H9 (cell line): Measurements from ENCODE around the gene PPP5C. TPM values are rescaled to one million over a fixed set of nuclear protein-coding genes. Genes with fewer than 3 reads are reported as not detected.
A peak's percentile ranks its signal among the peaks of the same experiment; 100 is the strongest.

Source experiments
- DNase-seq: peaks from one replicate; pipeline ENCODE4 v3.0.0-alpha.2; 2017
- H2AFZ ChIP-seq: one replicate; pipeline ENCODE4 v1.6.1; 2013; ENCODE audit warnings: mild to moderate bottlenecking, low read length, control low read depth, moderate library complexity
- H2AK5ac ChIP-seq: 2 replicates; pipeline ENCODE4 v1.6.1; 2013; ENCODE audit warnings: low read length, control low read depth, mixed read lengths; ENCODE audit not compliant: insufficient read length
- H2BK120ac ChIP-seq: one replicate; pipeline ENCODE4 v1.6.1; 2013; ENCODE audit warnings: low read depth, mild to moderate bottlenecking, low read length, control low read depth, inconsistent platforms; ENCODE audit not compliant: poor library complexity, severe bottlenecking
- H2BK12ac ChIP-seq: 2 replicates; pipeline ENCODE4 v1.6.1; 2013; ENCODE audit warnings: low read length, control low read depth, mixed read lengths, low read depth; ENCODE audit not compliant: insufficient read length
- H2BK15ac ChIP-seq: 2 replicates; pipeline ENCODE4 v1.6.1; 2013; ENCODE audit warnings: low read depth, low read length, control low read depth
- H2BK20ac ChIP-seq: one replicate; pipeline ENCODE4 v1.6.1; 2013; ENCODE audit warnings: low read depth, mild to moderate bottlenecking, low read length, control low read depth, inconsistent platforms; ENCODE audit not compliant: poor library complexity, severe bottlenecking
- H2BK5ac ChIP-seq: 2 replicates; pipeline ENCODE4 v1.6.1; 2013; ENCODE audit warnings: low read length, control low read depth, mixed read lengths; ENCODE audit not compliant: insufficient read length
- H3K14ac ChIP-seq: 2 replicates; pipeline ENCODE4 v1.6.1; 2013; ENCODE audit warnings: low read length, control low read depth; ENCODE audit not compliant: insufficient read depth
- H3K18ac ChIP-seq: 2 replicates; pipeline ENCODE4 v1.6.1; 2013; ENCODE audit warnings: low read depth, mild to moderate bottlenecking, mixed read lengths, low read length, control low read depth; ENCODE audit not compliant: insufficient read length
- H3K23ac ChIP-seq: 2 replicates; pipeline ENCODE4 v1.6.1; 2013; ENCODE audit warnings: low read length, control low read depth, mixed read lengths, low read depth; ENCODE audit not compliant: insufficient read length
- H3K23me2 ChIP-seq: 2 replicates; pipeline ENCODE4 v1.6.1; 2013; ENCODE audit warnings: low read depth, mild to moderate bottlenecking, mixed read lengths, low read length, control low read depth; ENCODE audit not compliant: insufficient read length, poor library complexity, severe bottlenecking
- H3K27ac ChIP-seq: 2 replicates; pipeline ENCODE4 v1.5.1; 2013; ENCODE audit warnings: low read length, control low read depth, mixed read lengths, low read depth; ENCODE audit not compliant: insufficient read length
- H3K27me3 ChIP-seq: 2 replicates; pipeline ENCODE4 v1.6.1; 2013; ENCODE audit warnings: low read length, control low read depth, inconsistent platforms; ENCODE audit not compliant: insufficient read depth
- H3K4ac ChIP-seq: 2 replicates; pipeline ENCODE4 v1.6.1; 2013; ENCODE audit warnings: low read depth, mild to moderate bottlenecking, control low read depth, inconsistent platforms, low read length, moderate library complexity
- H3K4me1 ChIP-seq: 2 replicates; pipeline ENCODE4 v1.6.1; 2013; ENCODE audit warnings: low read length, control low read depth, inconsistent platforms; ENCODE audit not compliant: insufficient read depth
- H3K4me2 ChIP-seq: 2 replicates; pipeline ENCODE4 v1.6.1; 2013; ENCODE audit warnings: low read length, control low read depth, mixed read lengths; ENCODE audit not compliant: insufficient read length, insufficient read depth
- H3K56ac ChIP-seq: 2 replicates; pipeline ENCODE4 v1.6.1; 2013; ENCODE audit warnings: low read depth, mild to moderate bottlenecking, mixed read lengths, low read length, control low read depth; ENCODE audit not compliant: insufficient read length
- H3K79me1 ChIP-seq: 2 replicates; pipeline ENCODE4 v1.6.1; 2013; ENCODE audit warnings: low read depth, mild to moderate bottlenecking, moderate library complexity, low read length, control low read depth, inconsistent platforms; ENCODE audit not compliant: insufficient read depth, poor library complexity, severe bottlenecking
- H3K79me2 ChIP-seq: 2 replicates; pipeline ENCODE4 v1.6.1; 2013; ENCODE audit warnings: low read length, control low read depth, inconsistent platforms; ENCODE audit not compliant: insufficient read depth
- H3K9ac ChIP-seq: 2 replicates; pipeline ENCODE4 v1.6.1; 2013; ENCODE audit warnings: low read length, control low read depth, mixed read lengths; ENCODE audit not compliant: insufficient read length; ENCODE audit errors: extremely low read depth
- H3K9me3 ChIP-seq: one replicate; pipeline ENCODE4 v1.6.1; 2013; ENCODE audit warnings: low read depth, low read length, inconsistent platforms; ENCODE audit not compliant: control insufficient read depth
- H3T11ph ChIP-seq: one replicate; pipeline ENCODE4 v1.6.1; 2013; ENCODE audit warnings: mild to moderate bottlenecking, low read length, control low read depth, inconsistent platforms
- H4K20me1 ChIP-seq: one replicate; pipeline ENCODE4 v1.6.1; 2013; ENCODE audit not compliant: control insufficient read depth, insufficient read length, insufficient read depth
- H4K5ac ChIP-seq: 2 replicates; pipeline ENCODE4 v1.6.1; 2013; ENCODE audit warnings: low read depth, mild to moderate bottlenecking, mixed read lengths, low read length, control low read depth; ENCODE audit not compliant: insufficient read length
- H4K8ac ChIP-seq: replicated peaks from 2 replicates; pipeline ENCODE4 v1.6.1; 2013; ENCODE audit warnings: low read length, control low read depth, mixed read lengths, low read depth; ENCODE audit not compliant: insufficient read length
- H4K91ac ChIP-seq: 2 replicates; pipeline ENCODE4 v1.6.1; 2013; ENCODE audit warnings: low read depth, mild to moderate bottlenecking, moderate library complexity, mixed read lengths, low read length, control low read depth; ENCODE audit not compliant: insufficient read length
- H3K27ac Mint-ChIP-seq, 3 experiments: 2 replicates in 2 of 3; 3 replicates in 1 of 3; pipeline ENCODE4 v1.8.0; 2020 to 2021; ENCODE audit warnings: mixed read lengths in 3 of 3, mild to moderate bottlenecking in 1 of 3, moderate library complexity in 1 of 3
- H3K27me3 Mint-ChIP-seq: 2 replicates; pipeline ENCODE4 v1.8.0; 2021; ENCODE audit warnings: low read depth, mild to moderate bottlenecking, moderate library complexity, mixed read lengths
- H3K36me3 Mint-ChIP-seq, 3 experiments: 2 replicates in 2 of 3; 3 replicates in 1 of 3; pipeline ENCODE4 v1.8.0; 2020 to 2021; ENCODE audit warnings: low read depth in 3 of 3, mixed read lengths in 3 of 3; ENCODE audit not compliant: insufficient read depth in 1 of 3
- H3K4me1 Mint-ChIP-seq, 2 experiments: 2 replicates each; pipeline ENCODE4 v1.8.0; 2020; ENCODE audit warnings: mixed read lengths in 2 of 2
- H3K4me3 Mint-ChIP-seq, 2 experiments: 2 replicates in 1 of 2; 3 replicates in 1 of 2; pipeline ENCODE4 v1.8.0; 2020 to 2021; ENCODE audit warnings: mild to moderate bottlenecking in 2 of 2, mixed read lengths in 2 of 2, moderate library complexity in 1 of 2
- H3K9me3 Mint-ChIP-seq, 2 experiments: 2 replicates in 1 of 2; 3 replicates in 1 of 2; pipeline ENCODE4 v1.8.0; 2020; ENCODE audit warnings: mild to moderate bottlenecking in 2 of 2, mixed read lengths in 2 of 2, moderate library complexity in 1 of 2
- WGBS: extraction: QIAGEN DNeasy Blood & Tissue Kit; methylation state at CpG from one replicate; pipeline ENCODE4 v1.1.7; 2013; ENCODE audit warnings: missing lambda C conversion rate, low lambda C conversion rate, mixed read lengths; ENCODE audit not compliant: insufficient read length; ENCODE audit errors: extremely low coverage; 5-methylcytosine and 5-hydroxymethylcytosine counted together
- total RNA-seq: library from RNA; stranded (reverse); gene quantifications from 2 replicates; pipeline ENCODE4 v1.2.1, GENCODE V29; 2021
- TF ChIP-seq, protein P1 (sequence below): fragments of 200-600 bp; sonication (generic); conservative IDR thresholded peaks from 3 replicates; pipeline ENCODE4 v1.8.0; 2021; ENCODE audit warnings: antibody characterized with exemption, mild to moderate bottlenecking

The PPP5C gene
- total RNA-seq, 1 experiment from 2014 or later = 108 TPM

DNA sequence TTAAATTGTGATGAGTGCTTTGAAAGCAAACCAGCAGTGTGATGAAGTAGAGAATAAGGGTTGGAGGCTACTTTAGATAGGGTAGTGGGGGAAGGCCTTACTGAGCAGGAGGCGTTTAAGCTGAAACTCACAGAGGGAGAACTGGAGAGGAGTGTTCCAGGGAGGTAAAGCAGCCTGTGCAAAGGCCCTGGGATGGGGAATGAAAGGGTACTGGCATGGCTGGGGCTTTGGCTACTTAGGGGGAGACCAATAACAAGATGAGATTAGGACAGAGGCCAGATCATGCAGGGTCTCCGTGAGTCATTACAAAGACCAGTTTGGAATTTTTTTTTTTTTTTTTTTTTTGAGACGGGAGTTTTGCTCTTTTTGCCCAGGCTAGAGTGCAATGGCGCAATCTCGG is 1.1 kb downstream of the PPP5C start:
- no peak for DNase-seq
- H3K56ac ChIP-seq = no peak overlapping the region
- Mint-ChIP-seq H3K36me3 (peaks cover 11 to 26% (median 25%) of the 10 kb centered on the region in 3 experiments; a peak in 6 of 7 replicates), H3K4me3 (peak overlapping the region; percentile 97), H3K27me3 (no peaks in the 10 kb centered on the region), H3K4me1 (peaks cover 42 to 54% of the 10 kb centered on the region in 2 experiments), H3K27ac (no peak overlapping the region), H3K9me3 (peaks cover 0 to 2% of the 10 kb centered on the region in 2 experiments; a peak in 2 of 5 replicates)
- no peak overlapping the region for H2AFZ ChIP-seq
- H3K14ac ChIP-seq = no peak overlapping the region
- TF ChIP-seq, protein P1, sequence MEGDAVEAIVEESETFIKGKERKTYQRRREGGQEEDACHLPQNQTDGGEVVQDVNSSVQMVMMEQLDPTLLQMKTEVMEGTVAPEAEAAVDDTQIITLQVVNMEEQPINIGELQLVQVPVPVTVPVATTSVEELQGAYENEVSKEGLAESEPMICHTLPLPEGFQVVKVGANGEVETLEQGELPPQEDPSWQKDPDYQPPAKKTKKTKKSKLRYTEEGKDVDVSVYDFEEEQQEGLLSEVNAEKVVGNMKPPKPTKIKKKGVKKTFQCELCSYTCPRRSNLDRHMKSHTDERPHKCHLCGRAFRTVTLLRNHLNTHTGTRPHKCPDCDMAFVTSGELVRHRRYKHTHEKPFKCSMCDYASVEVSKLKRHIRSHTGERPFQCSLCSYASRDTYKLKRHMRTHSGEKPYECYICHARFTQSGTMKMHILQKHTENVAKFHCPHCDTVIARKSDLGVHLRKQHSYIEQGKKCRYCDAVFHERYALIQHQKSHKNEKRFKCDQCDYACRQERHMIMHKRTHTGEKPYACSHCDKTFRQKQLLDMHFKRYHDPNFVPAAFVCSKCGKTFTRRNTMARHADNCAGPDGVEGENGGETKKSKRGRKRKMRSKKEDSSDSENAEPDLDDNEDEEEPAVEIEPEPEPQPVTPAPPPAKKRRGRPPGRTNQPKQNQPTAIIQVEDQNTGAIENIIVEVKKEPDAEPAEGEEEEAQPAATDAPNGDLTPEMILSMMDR = no peak
- no peak overlapping the region for H2AK5ac ChIP-seq
- no peak overlapping the region for H2BK5ac ChIP-seq
- H3K79me1 ChIP-seq = peaks cover 3% of the 10 kb centered on the region
- no peaks in the 10 kb centered on the region for H3K27me3 ChIP-seq
- H3K4me1 ChIP-seq = peaks cover 3% of the 10 kb centered on the region; the same call in 1 of the 2 replicates
- no CpG with 5 or more reads among the region's 5 CpGs for WGBS
- H2BK15ac ChIP-seq = no peak overlapping the region
- no peak overlapping the region for H3T11ph ChIP-seq
- H3K27ac ChIP-seq = no peak overlapping the region
- H2BK120ac ChIP-seq = no peak overlapping the region
- H3K4ac ChIP-seq = no peak overlapping the region
- H4K91ac ChIP-seq = no peak overlapping the region
- H4K8ac ChIP-seq = no peak overlapping the region
- H3K18ac ChIP-seq = no peak overlapping the region
- no peak overlapping the region for H3K23ac ChIP-seq
- H3K4me2 ChIP-seq = peak overlapping the region; percentile 65
- H4K5ac ChIP-seq = no peak overlapping the region
- H3K9me3 ChIP-seq = no peaks in the 10 kb centered on the region
- peaks cover 18% of the 10 kb centered on the region; the same call in 1 of the 2 replicates for H3K79me2 ChIP-seq
- H3K9ac ChIP-seq = no peak overlapping the region
- peaks cover 8% of the 10 kb centered on the region for H3K23me2 ChIP-seq
- H2BK20ac ChIP-seq = no peak overlapping the region
- no peaks in the 10 kb centered on the region for H4K20me1 ChIP-seq
- H2BK12ac ChIP-seq = no peak overlapping the region
